Skeletal muscle tissue (tissue), 4 donors: ENCODE measurements around the gene ENOX2. TPM values are rescaled to one million over a fixed set of nuclear protein-coding genes. Genes with fewer than 3 reads are reported as not detected.

Source experiments
- H3K27ac ChIP-seq: one replicate; pipeline ENCODE4 v1.7.0; 2013; ENCODE audit warnings: mild to moderate bottlenecking, low read depth, low read length, inconsistent platforms
- H3K27me3 ChIP-seq, 3 donors: one replicate each; pipeline ENCODE4 v1.7.0; 2013; ENCODE audit warnings: low read length in 3 of 3; ENCODE audit not compliant: control insufficient read depth in 3 of 3, insufficient read depth in 3 of 3
- H3K36me3 ChIP-seq, 3 donors: one replicate each; pipeline ENCODE4 v1.7.0; 2013; ENCODE audit warnings: low read length in 3 of 3; ENCODE audit not compliant: control insufficient read depth in 3 of 3, insufficient read depth in 3 of 3
- H3K4me1 ChIP-seq, 3 donors: one replicate each; pipeline ENCODE4 v1.7.0; 2013; ENCODE audit warnings: low read length in 3 of 3, mild to moderate bottlenecking in 3 of 3; ENCODE audit not compliant: control insufficient read depth in 3 of 3, insufficient read depth in 3 of 3
- H3K4me3 ChIP-seq, 3 donors: one replicate each; pipeline ENCODE4 v1.7.0; 2013; ENCODE audit warnings: low read length in 3 of 3
- H3K9ac ChIP-seq, 3 donors: one replicate each; pipeline ENCODE4 v1.7.0; 2013; ENCODE audit warnings: low read length in 3 of 3, mild to moderate bottlenecking in 3 of 3, moderate library complexity in 2 of 3, low read depth in 1 of 3
- H3K9me3 ChIP-seq, 3 donors: one replicate each; pipeline ENCODE4 v1.7.0; 2013; ENCODE audit warnings: low read length in 3 of 3; ENCODE audit not compliant: control insufficient read depth in 3 of 3
- total RNA-seq: library from RNA; depleted of rRNA; stranded (reverse); fragments of >200 nt; gene quantifications from one replicate; pipeline ENCODE4 v1.2.3, GENCODE V29; 2014
- donor health status: Osteomylitis.

Gene ENOX2
- total RNA-seq, 1 donor from 2014 or later, result 11.5 TPM

DNA sequence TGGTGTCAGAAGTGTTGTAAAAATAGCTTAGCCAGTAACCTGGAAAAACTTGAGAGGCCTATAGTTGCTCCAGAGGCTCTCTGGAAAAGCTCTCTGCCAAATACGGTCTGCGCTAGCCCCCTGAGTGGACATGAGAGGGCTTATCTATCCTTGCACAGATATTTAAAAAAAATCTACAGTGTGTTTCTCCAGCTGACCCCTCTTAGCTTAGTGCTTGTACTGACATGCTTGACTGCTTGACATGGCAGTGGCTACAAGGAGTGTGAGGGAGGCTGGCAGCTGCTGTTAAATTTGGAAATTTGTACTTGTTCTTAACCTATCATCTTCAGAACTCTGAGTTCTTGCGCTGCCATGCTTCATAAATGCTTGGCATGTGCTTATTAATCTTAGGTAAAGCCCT, 272.0 kb downstream of the ENOX2 start:
- H3K9me3 ChIP-seq, result no peaks in the 10 kb centered on the region
- no peaks in the 10 kb centered on the region for H3K27me3 ChIP-seq
- H3K4me1 ChIP-seq, result no peaks in the 10 kb centered on the region
- H3K4me3 ChIP-seq, result no peak overlapping the region
- no peak overlapping the region for H3K27ac ChIP-seq
- H3K36me3 ChIP-seq, result peaks cover 3 to 12% (median 7%) of the 10 kb centered on the region in 3 donors
- no peak overlapping the region for H3K9ac ChIP-seq

- no peak overlapping the region for H3K9ac ChIP-seq
- no peaks in the 10 kb centered on the region for H3K4me1 ChIP-seq
- H3K9me3 ChIP-seq, result no peaks in the 10 kb centered on the region
- H3K27me3 ChIP-seq, result no peaks in the 10 kb centered on the region
- no peak overlapping the region for H3K4me3 ChIP-seq
- peaks cover 4 to 13% (median 5%) of the 10 kb centered on the region in 3 donors for H3K36me3 ChIP-seq
- H3K27ac ChIP-seq, result no peak overlapping the region
These were observed 274.5 kb downstream of the ENOX2 start for GRCh38 chrX:130628516-130628915.

DNA sequence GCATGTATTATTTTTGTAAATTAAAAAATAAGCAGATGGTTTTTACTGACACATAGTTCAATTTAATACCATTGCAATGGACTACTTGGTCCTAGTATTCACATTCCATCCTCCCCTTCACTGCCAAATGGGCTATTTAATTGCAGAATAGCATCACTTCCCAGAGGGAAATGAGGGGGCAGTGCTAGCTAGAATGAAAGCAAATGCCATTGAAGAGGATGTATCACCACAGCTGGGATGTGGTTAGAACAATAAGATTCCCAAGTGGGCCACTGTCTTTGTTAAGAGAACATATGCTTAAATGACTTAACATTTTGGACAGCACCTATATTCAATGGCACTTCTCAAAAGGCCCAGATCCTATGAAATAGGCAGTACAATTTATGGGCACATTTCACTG, 276.5 kb downstream of the ENOX2 start:
- H3K9me3 ChIP-seq, result no peaks in the 10 kb centered on the region
- peaks cover 2 to 9% (median 5%) of the 10 kb centered on the region in 3 donors for H3K36me3 ChIP-seq
- H3K4me3 ChIP-seq, result no peak overlapping the region
- no peak overlapping the region for H3K27ac ChIP-seq
- H3K9ac ChIP-seq, result no peak overlapping the region
- no peaks in the 10 kb centered on the region for H3K4me1 ChIP-seq
- H3K27me3 ChIP-seq, result no peaks in the 10 kb centered on the region

GRCh38 chrX:130625386-130625785, 277.6 kb downstream of the ENOX2 start:
- H3K27ac ChIP-seq, result no peak overlapping the region
- no peaks in the 10 kb centered on the region for H3K27me3 ChIP-seq
- no peak overlapping the region for H3K4me3 ChIP-seq
- no peaks in the 10 kb centered on the region for H3K9me3 ChIP-seq
- no peaks in the 10 kb centered on the region for H3K4me1 ChIP-seq
- H3K36me3 ChIP-seq, result peaks cover 2 to 5% (median 3%) of the 10 kb centered on the region in 3 donors
- H3K9ac ChIP-seq, result no peak overlapping the region

GRCh38 chrX:130623518-130623917, 279.5 kb downstream of the ENOX2 start:
- peaks cover 2 to 5% (median 3%) of the 10 kb centered on the region in 3 donors for H3K36me3 ChIP-seq
- H3K9ac ChIP-seq, result no peak overlapping the region
- no peaks in the 10 kb centered on the region for H3K9me3 ChIP-seq
- no peak overlapping the region for H3K4me3 ChIP-seq
- no peak overlapping the region for H3K27ac ChIP-seq
- H3K4me1 ChIP-seq, result no peaks in the 10 kb centered on the region
- no peaks in the 10 kb centered on the region for H3K27me3 ChIP-seq

DNA sequence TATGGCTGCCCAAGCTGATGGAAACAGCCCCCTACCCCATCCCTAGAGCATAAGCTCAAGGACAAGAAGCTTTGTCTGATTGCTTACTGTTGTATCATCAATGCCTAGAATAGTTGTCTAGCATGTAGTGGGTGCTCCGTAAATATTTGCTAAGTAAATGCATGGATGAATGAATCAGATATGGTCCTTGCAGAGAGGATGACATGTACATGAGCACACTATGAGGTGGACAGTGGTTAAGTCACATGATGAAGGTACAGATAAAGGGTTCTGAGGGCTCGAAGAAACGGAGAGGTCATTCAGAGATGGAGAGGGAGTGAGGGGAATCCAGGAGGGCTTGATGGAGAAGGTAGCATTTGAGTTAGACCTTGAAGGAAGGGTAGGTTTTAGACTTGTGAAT, 287.1 kb downstream of the ENOX2 start:
- Histone ChIP-seq H3K4me1 (no peaks in the 10 kb centered on the region), H3K36me3 (no peaks in the 10 kb centered on the region), H3K27ac (no peak overlapping the region), H3K4me3 (no peak overlapping the region), H3K9ac (no peak overlapping the region), H3K9me3 (no peaks in the 10 kb centered on the region), H3K27me3 (no peaks in the 10 kb centered on the region)

GRCh38 chrX:130607431-130607830, 295.6 kb downstream of the ENOX2 start:
- H3K27me3 ChIP-seq, result no peaks in the 10 kb centered on the region
- no peaks in the 10 kb centered on the region for H3K36me3 ChIP-seq
- H3K4me1 ChIP-seq, result no peaks in the 10 kb centered on the region
- no peaks in the 10 kb centered on the region for H3K9me3 ChIP-seq
- H3K4me3 ChIP-seq, result no peak overlapping the region
- H3K27ac ChIP-seq, result no peak overlapping the region
- H3K9ac ChIP-seq, result no peak overlapping the region

DNA sequence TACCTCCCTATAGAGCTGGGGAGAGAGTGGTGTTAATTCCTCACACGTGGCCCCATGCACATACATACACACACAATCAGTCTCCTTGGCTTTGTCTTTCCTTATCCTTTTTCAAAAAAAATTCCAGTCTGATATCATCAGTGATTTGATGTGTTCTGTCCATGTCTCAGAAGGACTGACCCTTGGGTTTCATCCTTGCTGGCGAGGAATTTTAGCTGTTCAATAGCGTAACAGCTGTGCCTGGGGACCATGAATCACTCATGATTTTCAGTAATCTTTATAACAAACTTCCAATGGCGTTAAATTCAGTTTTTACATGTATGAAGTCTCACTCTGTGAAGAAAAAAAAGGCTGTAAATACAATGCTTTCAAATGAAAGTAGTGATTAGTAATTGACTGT, 296.6 kb downstream of the ENOX2 start:
- no peak overlapping the region for H3K4me3 ChIP-seq

GRCh38 chrX:130604882-130605281, 298.1 kb downstream of the ENOX2 start:
- Histone ChIP-seq H3K4me3 (no peak overlapping the region), H3K9ac (no peak overlapping the region), H3K27ac (no peak overlapping the region), H3K4me1 (no peaks in the 10 kb centered on the region), H3K36me3 (no peaks in the 10 kb centered on the region), H3K27me3 (peaks cover 0 to 4% (median 0%) of the 10 kb centered on the region in 3 donors), H3K9me3 (no peaks in the 10 kb centered on the region)

More for the DNA sequence above, 296.6 kb downstream of the ENOX2 start:
- Histone ChIP-seq H3K36me3 (no peaks in the 10 kb centered on the region), H3K4me1 (no peaks in the 10 kb centered on the region), H3K27ac (no peak overlapping the region), H3K27me3 (peaks cover 0 to 4% (median 0%) of the 10 kb centered on the region in 3 donors), H3K9me3 (no peaks in the 10 kb centered on the region), H3K9ac (no peak overlapping the region)

- H3K4me3 ChIP-seq, result no peak overlapping the region
- H3K27ac ChIP-seq, result no peak overlapping the region
- H3K9me3 ChIP-seq, result no peaks in the 10 kb centered on the region
- H3K4me1 ChIP-seq, result no peaks in the 10 kb centered on the region
- no peaks in the 10 kb centered on the region for H3K27me3 ChIP-seq
- no peak overlapping the region for H3K9ac ChIP-seq
- no peaks in the 10 kb centered on the region for H3K36me3 ChIP-seq
These were observed 308.5 kb downstream of the ENOX2 start for GRCh38 chrX:130594453-130594916.

DNA sequence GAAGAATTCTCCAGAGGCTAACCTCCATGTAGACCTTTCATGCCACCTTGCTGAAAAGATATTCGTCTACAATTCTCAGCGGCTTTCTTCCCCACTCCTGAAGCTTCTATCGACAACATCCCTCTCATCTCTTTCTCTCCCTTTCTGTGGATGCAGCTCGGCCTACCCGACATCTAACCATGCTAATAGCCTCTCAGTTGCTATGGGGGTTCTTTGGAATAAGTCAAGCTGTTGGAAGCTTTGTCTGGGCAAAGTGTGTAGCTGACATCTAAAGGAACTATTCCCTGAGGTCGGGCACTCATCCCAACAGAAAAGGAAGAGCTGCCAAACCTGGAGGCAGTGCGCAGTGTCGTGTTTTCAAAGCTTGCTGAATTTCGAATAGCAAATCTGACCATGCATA, 309.1 kb downstream of the ENOX2 start:
- Histone ChIP-seq H3K27me3 (no peaks in the 10 kb centered on the region), H3K27ac (no peak overlapping the region), H3K9ac (no peak overlapping the region), H3K9me3 (no peaks in the 10 kb centered on the region), H3K36me3 (no peaks in the 10 kb centered on the region), H3K4me1 (no peaks in the 10 kb centered on the region), H3K4me3 (no peak overlapping the region)
